Islet of Langerhans (tissue), 1 donor: ENCODE measurements around the gene KPTN.

Experiments
- FAIRE-seq: peaks from one replicate; lab custom pipeline; 2011; peaks lifted over from hg19 to GRCh38; lab: Jason Lieb, UNC

The KPTN gene

GRCh38 chr19:47508721-47509120 is 24.7 kb upstream of the KPTN start:
- FAIRE-seq: no peak

GRCh38 chr19:47507924-47508553 is 24.0 kb upstream of the KPTN start:
- FAIRE-seq: no peak

- FAIRE-seq: peak; percentile 49
These were observed 23.0 kb upstream of the KPTN start for GRCh38 chr19:47507012-47507411.

- no peak for FAIRE-seq
These were observed 22.4 kb upstream of the KPTN start for GRCh38 chr19:47506459-47506858.

GRCh38 chr19:47505506-47505905 is 21.5 kb upstream of the KPTN start:
- no peak for FAIRE-seq

- no peak for FAIRE-seq
These were observed 19.8 kb upstream of the KPTN start for GRCh38 chr19:47503826-47504150.

- no peak for FAIRE-seq
These were observed 19.3 kb upstream of the KPTN start for GRCh38 chr19:47503130-47503825.

GRCh38 chr19:47499863-47500830 is 16.1 kb upstream of the KPTN start:
- FAIRE-seq: no peak

GRCh38 chr19:47499371-47499770 is 15.4 kb upstream of the KPTN start:
- no peak for FAIRE-seq

GRCh38 chr19:47498561-47498960 is 14.5 kb upstream of the KPTN start:
- no peak for FAIRE-seq

GRCh38 chr19:47497821-47498520 is 14.0 kb upstream of the KPTN start:
- FAIRE-seq: no peak

- FAIRE-seq: no peak
These were observed 13.2 kb upstream of the KPTN start for GRCh38 chr19:47497050-47497766.

GRCh38 chr19:47495478-47496372 is 11.7 kb upstream of the KPTN start:
- no peak for FAIRE-seq

- FAIRE-seq: no peak
These were observed 10.7 kb upstream of the KPTN start for GRCh38 chr19:47494729-47495128.

GRCh38 chr19:47494211-47494547 is 10.2 kb upstream of the KPTN start:
- FAIRE-seq: no peak

- no peak for FAIRE-seq
These were observed 9.6 kb upstream of the KPTN start for GRCh38 chr19:47493378-47494210.

- FAIRE-seq: no peak
These were observed 8.8 kb upstream of the KPTN start for GRCh38 chr19:47492571-47493377.

GRCh38 chr19:47492137-47492533 is 8.1 kb upstream of the KPTN start:
- FAIRE-seq: no peak
